ENCODE measurements around the gene MATR3. TPM values are rescaled to one million over a fixed set of nuclear protein-coding genes. Genes with fewer than 3 reads are reported as not detected.

Gene MATR3
- total RNA-seq, 1 experiment from 2014 or later = 194 TPM

DNA sequence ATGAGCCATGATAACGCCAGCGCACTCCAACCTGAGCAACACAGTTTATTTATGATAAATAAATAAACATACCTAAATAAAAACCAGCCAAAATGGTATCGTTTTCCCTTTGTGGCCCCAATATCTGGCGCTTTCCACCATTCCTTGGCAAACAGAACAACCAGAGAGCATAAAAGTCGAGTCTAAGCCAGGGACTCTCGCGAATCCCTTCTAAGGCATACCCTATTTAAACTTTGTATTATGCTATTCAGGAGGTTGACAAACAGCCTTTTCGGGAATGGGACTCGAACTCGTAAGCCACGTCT, 386 bp upstream of the MATR3 start:
- no peak for ATAC-seq
- DNase-seq (ENCODE audit: low read depth, low spot score) = no peak
- H3K27me3 ChIP-seq (ENCODE audit: control insufficient read depth, insufficient read depth, low read length) = no peaks in the 10 kb centered on the region
- H3K9me3 ChIP-seq (ENCODE audit: control insufficient read depth, insufficient read depth, low read depth, low read length) = no peaks in the 10 kb centered on the region
- intact Hi-C loops (cut with micrococcal nuclease; ENCODE audit: unreplicated experiment) (no loop called here), in situ Hi-C loops (cut with HindIII; ENCODE audit: low pct_unique_long_range_greater_than_20kb, low sequenced_read_pairs) (no loop called here)
- H3K36me3 ChIP-seq (ENCODE audit: control insufficient read depth, insufficient read depth, low read length) = peaks cover 6% of the 10 kb centered on the region
- TF ChIP-seq TCF7L2 (IDR thresholded peaks at IDR 0.05; ENCODE audit: low read depth, low read length) (no peak), POLR2AphosphoS5 (IDR thresholded peaks at IDR 0.05; ENCODE audit: low read depth, low read length) (no peak), CTCF (IDR thresholded peaks at IDR 0.05) (no peak), SIN3A (IDR thresholded peaks at IDR 0.05; ENCODE audit: borderline replicate concordance, insufficient read depth, low read depth, low read length) (no peak)
- TF ChIP-seq, protein P1, sequence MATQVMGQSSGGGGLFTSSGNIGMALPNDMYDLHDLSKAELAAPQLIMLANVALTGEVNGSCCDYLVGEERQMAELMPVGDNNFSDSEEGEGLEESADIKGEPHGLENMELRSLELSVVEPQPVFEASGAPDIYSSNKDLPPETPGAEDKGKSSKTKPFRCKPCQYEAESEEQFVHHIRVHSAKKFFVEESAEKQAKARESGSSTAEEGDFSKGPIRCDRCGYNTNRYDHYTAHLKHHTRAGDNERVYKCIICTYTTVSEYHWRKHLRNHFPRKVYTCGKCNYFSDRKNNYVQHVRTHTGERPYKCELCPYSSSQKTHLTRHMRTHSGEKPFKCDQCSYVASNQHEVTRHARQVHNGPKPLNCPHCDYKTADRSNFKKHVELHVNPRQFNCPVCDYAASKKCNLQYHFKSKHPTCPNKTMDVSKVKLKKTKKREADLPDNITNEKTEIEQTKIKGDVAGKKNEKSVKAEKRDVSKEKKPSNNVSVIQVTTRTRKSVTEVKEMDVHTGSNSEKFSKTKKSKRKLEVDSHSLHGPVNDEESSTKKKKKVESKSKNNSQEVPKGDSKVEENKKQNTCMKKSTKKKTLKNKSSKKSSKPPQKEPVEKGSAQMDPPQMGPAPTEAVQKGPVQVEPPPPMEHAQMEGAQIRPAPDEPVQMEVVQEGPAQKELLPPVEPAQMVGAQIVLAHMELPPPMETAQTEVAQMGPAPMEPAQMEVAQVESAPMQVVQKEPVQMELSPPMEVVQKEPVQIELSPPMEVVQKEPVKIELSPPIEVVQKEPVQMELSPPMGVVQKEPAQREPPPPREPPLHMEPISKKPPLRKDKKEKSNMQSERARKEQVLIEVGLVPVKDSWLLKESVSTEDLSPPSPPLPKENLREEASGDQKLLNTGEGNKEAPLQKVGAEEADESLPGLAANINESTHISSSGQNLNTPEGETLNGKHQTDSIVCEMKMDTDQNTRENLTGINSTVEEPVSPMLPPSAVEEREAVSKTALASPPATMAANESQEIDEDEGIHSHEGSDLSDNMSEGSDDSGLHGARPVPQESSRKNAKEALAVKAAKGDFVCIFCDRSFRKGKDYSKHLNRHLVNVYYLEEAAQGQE (IDR thresholded peaks at IDR 0.05; ENCODE audit: insufficient read depth in 1 of 2, low read depth in 2 of 2, low read length in 1 of 2) = no peak
- POLR2A ChIA-PET = interaction anchor here (0.6 to 1.6 kb wide), 11 partner anchors 11 to 717 kb away, joined by 3 to 7 read pairs (median 5); partner anchors contain the start of gene PAIP2
- CTCF ChIA-PET = interaction anchor here (0.6 to 0.7 kb wide), 4 partner anchors 105 to 838 kb away, joined by 4 to 10 read pairs (median 6); no protein-coding TSS in a partner anchor
- peak overlapping the region; percentile 78 to 90 for H3K4me3 ChIP-seq (ENCODE audit: low read depth in 2 of 2, low read length in 2 of 2)
- H3K27ac ChIP-seq (ENCODE audit: low read length) = peak overlapping the region; percentile 94
- H3K4me1 ChIP-seq (ENCODE audit: control insufficient read depth, insufficient read depth, low read length) = peaks cover 25% of the 10 kb centered on the region
- BruUV-seq (replicated peaks) = no TSS peak

GRCh38 chr5:139294374-139295165, 1.0 kb downstream of the MATR3 start:
- DNase-seq (ENCODE audit: low read depth, low spot score) = no peak
- ChIA-PET CTCF (no interaction called here), POLR2A (interaction anchor here (0.6 to 1.6 kb wide), 4 partner anchors 9 to 46 kb away, joined by 3 to 7 read pairs (median 4); no protein-coding TSS in a partner anchor)
- TF ChIP-seq POLR2AphosphoS5 (IDR thresholded peaks at IDR 0.05; ENCODE audit: low read depth, low read length) (peak; percentile 64; the same call in 1 of the 2 replicates), TCF7L2 (IDR thresholded peaks at IDR 0.05; ENCODE audit: low read depth, low read length) (peak; percentile 76), SIN3A (IDR thresholded peaks at IDR 0.05; ENCODE audit: borderline replicate concordance, insufficient read depth, low read depth, low read length) (no peak), CTCF (IDR thresholded peaks at IDR 0.05) (peak; percentile 72; the same call in 1 of the 2 replicates)
- TF ChIP-seq, protein P1 (IDR thresholded peaks at IDR 0.05; ENCODE audit: insufficient read depth in 1 of 2, low read depth in 2 of 2, low read length in 1 of 2) = no peak
- no peaks in the 10 kb centered on the region for H3K27me3 ChIP-seq (ENCODE audit: control insufficient read depth, insufficient read depth, low read length)
- no TSS peak for BruUV-seq (replicated peaks)
- H3K4me1 ChIP-seq (ENCODE audit: control insufficient read depth, insufficient read depth, low read length) = peaks cover 38% of the 10 kb centered on the region
- H3K36me3 ChIP-seq (ENCODE audit: control insufficient read depth, insufficient read depth, low read length) = peaks cover 6% of the 10 kb centered on the region
- ATAC-seq = peak; percentile 71
- in situ Hi-C loops (cut with HindIII; ENCODE audit: low pct_unique_long_range_greater_than_20kb, low sequenced_read_pairs) = no loop called here
- H3K27ac ChIP-seq (ENCODE audit: low read length) = peak overlapping the region; percentile 94
- peak overlapping the region; percentile 78 to 90 for H3K4me3 ChIP-seq (ENCODE audit: low read depth in 2 of 2, low read length in 2 of 2)
- intact Hi-C loops (cut with micrococcal nuclease; ENCODE audit: unreplicated experiment) = no loop called here
- no peaks in the 10 kb centered on the region for H3K9me3 ChIP-seq (ENCODE audit: control insufficient read depth, insufficient read depth, low read depth, low read length)

All from Panc1 (cell line).